ENCODE data around the gene REEP3.
"Not testable (repeated sequence)": the region's sequence is repeated elsewhere in the genome, so short reads cannot be mapped to it uniquely, and the experiment has no call there.

REEP3 gene

DNA sequence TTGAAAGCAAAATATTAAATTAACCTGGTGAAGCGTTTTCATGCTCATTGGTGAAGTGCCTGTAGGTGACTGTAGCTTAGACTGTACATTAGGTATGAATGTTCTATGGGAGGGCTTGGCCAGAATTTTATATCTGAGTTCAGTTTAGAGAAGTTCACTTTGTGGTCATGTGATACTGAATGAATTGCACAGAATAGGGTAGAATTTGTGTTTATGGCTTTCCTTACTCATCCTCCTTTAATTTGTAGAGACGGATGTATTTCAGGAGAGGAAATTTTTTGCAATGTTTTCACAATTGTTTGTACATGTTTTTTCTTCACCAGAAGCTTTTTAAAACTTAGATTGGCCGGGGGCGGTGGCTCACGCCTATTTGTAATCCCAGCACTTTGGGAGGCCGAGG lies 32.3 kb downstream of the REEP3 start:
- no peak for DNase-seq

DNA sequence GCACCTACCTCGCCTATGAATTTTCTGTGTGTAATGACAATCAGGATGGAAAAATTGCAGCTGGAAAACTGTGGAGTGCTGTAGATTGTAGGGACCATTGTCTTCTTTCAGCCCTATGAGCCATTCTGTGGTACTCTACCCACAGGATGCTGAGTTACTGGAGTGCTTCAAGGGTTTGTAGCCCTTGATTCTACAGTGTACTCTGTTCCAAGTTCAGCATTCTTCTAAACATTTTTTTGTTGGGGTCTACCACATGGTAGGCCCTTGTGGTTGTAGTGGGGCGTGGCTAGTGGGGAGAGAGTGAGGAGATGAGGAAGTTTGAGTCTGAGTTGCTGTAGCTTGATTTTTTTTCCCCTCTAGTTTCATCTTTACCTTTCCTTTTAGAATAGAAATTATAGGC lies 33.5 kb downstream of the REEP3 start:
- peak; percentile 38 for DNase-seq

DNA sequence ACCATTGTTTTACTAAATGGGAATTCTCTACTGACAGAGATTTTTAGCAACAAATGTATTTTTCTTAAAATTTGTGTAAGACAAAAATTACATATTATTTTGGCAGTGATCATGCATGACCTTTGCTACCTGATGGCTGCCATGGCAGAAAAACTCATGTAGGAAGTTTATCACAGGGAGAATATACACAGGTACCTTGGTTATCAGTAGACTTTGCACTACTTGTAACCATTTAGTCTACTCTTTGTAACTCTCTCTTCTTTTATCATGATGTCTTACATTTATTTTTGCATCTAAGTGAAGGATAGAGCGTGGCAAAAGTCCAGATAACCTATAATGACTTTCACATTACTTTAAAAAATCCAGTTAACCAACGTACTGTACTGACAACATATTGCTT lies 34.1 kb downstream of the REEP3 start:
- no peak for DNase-seq

DNA sequence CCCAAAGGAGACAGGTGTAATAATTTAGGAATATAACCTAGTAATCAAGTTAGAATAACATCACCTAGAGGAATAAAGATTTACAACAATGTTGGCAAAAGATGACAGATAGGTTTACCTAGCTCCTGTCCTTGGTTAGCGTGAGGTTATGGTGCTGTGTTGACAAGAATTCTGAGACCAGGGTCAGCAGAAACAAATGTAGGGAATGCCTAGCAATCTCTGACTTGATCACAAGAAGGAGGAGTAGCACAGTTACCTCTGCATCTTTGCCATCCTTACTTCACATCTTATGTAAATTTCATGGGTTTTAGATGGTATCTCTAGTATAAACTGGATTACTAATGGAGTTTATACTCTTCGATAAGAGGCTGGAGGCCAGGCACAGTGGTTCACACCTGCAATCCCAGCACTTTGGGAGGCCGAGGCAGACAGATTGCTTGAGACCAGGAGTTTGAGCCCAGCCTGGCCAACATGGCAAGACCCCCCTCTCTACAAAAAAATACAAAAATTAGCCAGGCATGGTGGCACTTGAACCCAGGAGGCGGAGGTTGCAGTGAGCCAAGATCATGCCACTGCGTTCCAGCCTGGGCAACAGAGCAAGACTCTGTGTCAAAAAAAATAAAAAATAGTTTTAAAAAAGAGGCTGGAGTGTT lies 37.1 kb downstream of the REEP3 start:
- no peak for DNase-seq

DNA sequence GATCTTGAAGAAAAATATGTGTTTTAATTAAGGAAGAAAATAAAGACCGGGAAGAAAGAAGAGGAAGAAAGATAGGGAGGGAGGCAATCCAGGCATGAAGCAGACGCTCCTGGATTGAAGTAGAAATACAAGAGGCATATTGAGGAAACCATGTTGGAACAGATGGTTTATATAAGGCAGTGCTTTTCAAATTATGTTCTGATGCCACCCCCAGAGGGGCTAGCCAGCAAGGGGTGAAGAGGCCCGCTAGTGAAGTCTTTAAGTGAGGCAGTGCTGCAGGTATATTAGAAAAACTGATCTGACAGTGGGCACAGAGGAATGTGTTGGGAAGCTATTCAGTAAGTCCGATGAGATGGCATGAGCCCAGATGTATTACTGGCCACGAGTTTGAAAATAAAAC lies 40.1 kb downstream of the REEP3 start:
- no peak for DNase-seq

DNA sequence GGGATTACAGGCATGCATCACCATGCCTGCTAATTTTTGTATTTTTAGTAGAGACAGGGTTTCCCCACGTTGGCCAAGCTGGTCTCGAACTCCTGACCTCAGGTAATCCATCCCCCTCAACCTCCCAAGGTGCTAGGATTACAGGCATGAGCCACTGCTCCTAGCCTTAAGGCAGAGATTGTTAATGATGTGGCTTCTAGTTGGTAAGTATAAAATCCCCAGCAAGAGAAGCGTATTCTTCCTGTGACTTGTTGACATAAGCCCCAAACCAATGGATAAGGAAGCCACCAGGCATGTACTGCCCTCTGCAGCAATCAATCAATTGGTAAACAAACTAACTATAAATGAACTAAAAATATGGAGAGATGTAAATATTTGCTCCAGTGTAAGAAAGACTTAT lies 41.2 kb downstream of the REEP3 start:
- DNase-seq, result no peak

DNA sequence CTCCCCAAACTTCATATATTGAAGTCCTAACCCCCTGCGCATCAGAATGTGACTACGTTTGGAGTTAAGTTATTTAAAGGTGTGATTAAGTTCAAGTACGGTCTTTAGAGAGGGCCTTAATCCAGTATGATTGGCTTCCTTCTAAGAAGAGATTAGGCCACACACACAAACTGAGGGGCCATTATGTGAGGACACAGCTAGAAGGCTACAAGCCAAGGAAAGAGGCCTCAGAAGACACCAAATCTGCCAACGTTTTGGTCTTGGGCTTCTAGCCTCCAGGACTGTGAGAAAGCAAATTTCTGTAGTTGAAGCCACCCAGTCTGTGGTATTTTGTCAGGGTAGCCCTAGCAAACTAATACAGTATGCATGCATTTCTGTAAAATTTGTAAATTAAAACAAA lies 41.7 kb downstream of the REEP3 start:
- DNase-seq, result no peak

DNA sequence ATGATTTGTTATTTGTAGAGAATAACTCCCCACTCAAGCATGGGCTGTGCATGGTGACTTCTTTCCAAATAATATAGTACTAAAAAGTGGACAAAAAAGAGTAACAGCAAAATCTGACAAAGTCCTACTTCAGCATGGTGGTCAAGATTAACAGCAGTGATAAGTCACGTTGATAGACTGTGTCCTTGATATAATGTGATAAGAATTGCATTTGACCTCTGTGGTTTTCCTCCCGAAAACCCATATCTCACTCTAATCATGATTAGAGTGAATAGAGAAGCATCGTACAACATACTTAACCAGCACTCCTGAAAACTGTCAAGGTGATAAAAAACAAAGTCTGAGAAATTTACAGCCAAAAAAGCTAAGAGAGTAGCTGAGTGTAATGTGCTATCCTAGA lies 42.4 kb downstream of the REEP3 start:
- no peak for DNase-seq

DNA sequence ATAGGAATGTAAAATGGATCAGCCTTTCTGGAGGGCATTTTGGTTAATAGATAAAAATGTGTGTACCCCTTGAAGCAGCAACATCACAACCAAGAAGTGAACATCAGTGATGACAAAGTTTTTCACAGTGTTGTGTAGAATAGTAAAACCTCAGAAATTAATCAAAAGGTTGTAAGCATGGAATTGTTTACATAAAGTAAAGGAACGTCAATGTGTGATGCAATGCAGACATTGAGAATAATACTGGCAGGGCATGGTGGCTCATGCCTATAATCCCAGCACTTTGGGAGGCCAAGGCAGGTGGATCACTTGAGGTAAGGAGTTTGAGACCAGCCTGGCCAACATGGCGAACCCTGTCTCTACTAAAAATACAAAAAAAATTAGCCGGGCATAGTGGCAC lies 43.5 kb downstream of the REEP3 start:
- DNase-seq, result not testable (repeated sequence)

DNA sequence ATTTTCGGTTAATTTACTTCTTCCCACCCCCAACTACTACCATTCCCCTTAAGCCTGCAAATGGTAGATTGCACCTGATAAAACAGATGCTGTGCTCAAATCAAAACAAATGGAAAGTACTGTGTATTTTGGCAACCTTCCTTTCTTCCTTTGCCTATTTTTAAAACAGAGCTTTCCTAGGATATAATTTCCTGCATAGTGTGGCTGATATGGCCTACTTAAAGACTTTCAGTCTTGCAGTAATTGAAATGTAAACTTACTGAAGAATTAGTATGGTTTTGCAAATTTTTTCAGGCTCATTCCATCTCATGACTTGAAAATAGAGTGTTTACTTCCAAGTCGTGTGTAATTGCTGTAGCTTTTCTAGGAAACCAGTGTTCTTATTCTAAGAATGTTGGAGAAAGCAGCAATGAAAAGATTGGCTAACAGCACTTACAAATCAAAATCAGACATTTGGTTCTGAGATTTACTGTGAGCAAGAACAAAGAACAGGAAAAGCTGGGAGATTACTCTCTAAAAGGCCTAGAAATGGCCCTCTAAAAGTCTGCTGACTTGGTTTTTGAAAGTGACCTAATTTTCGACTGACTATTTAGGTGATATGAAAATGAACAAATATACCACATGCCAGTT lies 52.0 kb downstream of the REEP3 start:
- DNase-seq, result no peak

DNA sequence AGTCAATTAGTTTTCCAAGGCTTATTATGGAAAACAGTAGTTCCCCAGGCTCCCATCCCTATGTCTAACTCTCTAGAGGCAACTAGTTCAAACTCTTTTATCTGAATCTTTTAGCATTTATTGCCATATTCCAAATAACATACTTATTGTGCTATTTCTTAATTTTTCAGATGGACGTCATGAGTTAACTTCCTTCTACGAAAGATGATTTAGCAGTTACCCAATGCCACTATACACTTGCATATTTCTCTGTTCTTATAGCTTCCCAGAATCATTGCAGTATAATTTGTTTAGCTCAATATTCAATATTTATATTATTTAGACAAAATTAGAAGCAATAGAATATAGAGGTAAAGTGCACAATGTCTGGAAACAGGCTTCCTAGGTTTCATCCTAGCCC lies 52.8 kb downstream of the REEP3 start:
- no peak for DNase-seq

DNA sequence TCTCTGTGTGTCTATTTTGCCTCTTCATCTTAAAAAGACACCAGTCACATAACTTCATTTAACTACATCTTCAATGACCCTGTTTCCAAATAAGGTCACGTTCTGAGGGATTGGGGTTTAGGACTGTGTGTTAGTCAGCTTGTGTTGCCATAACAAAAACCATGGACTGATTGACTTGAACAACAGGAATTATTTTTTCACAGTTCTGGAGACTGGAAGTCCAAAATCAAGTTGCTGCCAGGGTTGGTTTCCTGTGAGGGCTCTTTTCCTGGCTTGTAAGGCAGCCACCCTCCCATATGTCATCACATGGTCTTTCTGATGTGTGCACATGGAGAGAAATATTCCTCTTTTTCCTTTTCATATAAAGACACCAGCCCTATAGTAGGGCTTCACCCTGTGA lies 55.3 kb downstream of the REEP3 start:
- no peak for DNase-seq

DNA sequence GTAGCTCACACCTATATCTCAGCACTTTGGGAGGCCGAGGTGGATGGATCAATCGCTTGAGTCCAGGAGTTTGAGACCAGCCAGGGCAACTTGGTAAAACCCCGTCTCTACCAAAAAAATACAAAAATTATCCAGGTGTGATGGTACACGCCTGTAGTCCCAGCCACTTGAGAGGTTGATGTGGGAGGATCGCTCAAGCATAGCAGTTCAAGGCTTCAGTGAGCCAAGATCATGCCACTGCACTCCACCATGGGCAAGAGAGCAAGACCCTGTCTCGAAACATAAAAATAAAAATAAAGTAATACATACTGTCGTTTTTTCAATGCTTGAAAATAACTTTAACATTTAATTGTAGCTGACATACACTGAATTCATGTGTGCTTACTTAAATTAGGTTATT lies 57.3 kb downstream of the REEP3 start:
- DNase-seq, result no peak

DNA sequence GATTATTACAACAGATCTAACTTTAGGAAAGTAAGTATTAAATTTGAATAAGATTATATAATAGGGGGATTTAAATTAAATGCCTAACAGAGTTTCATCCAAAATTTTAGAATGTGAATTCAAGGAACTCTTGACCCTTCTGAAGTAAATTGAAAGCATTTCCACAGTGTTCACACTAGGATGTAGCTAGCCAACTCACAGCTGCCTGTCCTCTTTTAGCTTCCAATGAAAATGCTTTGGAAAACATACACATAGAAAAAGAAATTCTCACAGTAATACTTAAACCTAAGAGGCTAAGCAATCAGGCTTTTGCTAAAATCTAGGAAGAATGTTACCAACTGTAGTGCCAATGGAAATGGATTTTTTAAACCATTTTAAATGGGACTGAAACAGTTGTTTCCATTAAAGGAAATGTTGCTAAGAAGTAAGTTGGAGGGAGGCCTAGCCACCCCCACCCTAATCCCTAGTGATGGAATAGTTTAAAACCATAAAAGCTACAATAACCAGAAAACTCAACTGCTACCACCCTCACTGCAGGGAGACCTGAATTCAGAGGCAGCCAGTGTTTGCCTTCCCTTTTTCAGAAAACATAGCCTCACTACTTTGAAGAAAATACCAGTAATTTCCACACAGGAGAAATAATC lies 58.3 kb downstream of the REEP3 start:
- DNase-seq, result no peak

DNA sequence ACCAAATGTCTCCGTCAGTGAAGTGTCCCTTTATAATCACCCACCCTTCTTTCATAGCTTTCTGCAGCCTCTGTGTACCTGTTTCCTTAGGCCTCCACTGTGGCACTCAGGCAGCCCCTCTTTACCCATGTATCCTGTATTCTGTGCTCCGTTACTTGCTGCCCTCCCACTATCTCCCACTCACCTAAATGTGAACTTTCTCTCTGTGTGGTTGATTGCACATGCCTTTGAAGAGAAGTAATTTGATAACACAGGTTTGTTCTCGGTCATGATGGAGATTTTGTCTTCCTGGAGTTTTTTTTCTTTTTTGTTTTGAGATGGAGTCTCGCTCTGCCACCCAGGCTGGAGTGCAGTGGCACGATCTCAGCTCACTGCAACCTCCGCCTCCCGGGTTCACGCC lies 61.5 kb downstream of the REEP3 start:
- DNase-seq, result no peak

DNA sequence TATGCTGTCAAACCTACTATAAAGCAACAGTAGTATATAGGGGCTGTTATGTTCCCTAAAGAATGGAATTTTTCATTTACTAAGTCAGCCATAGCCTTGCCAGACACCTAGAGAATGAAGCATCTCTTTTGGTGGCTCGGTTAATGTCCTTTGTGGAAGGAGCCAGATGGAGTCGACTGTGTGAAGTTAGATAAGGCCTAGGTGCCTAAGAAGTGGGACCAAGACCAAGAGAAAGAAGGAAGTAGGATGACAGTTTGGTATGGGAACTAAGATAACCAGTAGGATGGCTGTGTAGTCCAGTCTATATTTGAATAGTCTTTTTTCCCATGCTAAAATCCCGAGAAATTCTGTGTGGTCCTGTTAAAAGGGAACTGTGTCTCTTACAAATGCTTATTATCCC lies 62.2 kb downstream of the REEP3 start:
- DNase-seq, result no peak

DNA sequence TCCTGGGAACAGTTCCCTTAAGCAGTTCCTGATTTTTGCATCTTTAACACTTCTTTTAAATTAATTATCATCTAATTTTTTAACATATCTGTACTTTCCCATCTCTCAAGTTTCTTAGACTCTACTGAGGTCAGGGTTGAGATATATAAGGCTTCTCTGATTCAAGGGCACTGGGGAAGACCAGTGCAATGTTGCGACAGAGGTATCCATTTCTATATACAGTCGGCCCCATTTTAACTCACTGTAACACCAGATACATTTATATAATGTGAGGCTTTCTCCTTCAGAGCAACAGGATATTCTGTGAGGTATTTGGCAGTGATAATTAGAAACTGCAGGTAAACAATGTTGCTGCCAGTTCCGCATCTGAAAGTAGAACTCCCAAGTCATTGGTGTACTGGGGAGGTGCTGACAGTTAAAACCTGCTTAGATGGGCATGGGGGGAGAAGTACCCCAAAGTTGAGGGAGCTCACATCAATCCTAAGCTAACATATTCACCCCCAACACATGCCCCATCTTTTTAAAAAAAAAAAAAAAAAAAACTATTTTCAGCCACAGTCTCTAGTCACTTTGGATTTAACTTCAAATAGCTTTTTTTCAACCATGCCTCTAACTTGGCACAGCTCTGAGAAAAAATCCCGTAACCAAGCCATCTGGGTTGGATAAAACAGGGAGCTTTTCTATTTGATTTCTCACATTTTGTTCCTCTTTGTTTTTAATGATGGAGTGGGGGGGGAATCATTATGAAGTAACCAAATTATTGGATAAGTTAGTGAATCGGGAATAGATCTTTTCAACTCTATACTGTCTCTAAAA lies 62.9 kb downstream of the REEP3 start:
- no peak for DNase-seq

DNA sequence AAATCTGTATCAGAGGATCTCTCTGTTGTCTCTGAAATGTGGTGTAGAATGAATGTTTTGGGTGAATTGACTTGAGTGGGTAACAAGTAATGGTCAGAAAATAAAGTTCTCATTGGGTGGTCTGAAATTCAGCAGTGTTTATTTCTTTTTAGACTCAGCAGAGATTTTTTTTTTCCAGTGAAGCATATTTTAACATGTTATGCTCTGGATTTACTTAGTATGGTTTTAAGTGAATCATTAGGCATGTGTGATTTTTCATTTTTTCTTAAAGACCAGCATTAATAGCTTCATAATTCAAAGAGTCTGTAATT lies 63.5 kb downstream of the REEP3 start:
- DNase-seq, result no peak

DNA sequence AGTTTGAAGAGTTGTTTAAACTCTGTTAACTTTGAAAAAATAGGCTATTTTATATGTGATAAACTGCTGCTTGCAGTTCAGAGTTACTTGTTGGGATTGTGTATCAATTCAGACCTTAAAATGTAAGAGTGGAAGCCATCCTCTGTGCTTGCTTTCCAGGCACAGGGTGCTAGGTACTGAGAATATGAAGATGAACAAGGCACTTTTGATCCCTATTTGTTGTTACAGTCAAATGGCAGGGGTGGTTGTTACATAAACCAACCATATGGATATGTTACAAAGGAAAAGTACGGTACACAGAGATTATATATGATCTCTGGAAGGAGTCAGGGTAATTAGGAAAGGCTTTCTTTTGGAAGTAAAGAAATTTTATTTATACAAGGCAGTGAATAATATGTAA lies 63.8 kb downstream of the REEP3 start:
- no peak for DNase-seq

DNA sequence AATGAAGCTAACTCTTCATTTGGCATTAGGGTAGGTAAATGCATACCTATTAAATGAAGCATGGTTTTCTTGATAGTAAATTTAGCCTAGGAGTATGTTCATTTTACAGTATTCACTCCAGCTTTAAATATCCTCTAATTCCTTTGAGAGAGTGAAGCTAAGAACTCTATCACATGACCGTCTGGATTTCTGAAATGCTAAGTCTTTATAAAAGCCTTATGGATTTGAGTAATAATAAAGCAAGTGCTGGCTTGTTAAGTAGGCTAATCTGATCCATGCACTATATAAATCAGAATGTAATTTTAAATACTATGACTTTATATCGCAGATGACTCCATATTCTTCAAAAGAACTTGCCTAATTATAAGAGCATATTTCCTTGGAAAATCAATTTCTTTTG lies 64.8 kb downstream of the REEP3 start:
- DNase-seq, result no peak

DNA sequence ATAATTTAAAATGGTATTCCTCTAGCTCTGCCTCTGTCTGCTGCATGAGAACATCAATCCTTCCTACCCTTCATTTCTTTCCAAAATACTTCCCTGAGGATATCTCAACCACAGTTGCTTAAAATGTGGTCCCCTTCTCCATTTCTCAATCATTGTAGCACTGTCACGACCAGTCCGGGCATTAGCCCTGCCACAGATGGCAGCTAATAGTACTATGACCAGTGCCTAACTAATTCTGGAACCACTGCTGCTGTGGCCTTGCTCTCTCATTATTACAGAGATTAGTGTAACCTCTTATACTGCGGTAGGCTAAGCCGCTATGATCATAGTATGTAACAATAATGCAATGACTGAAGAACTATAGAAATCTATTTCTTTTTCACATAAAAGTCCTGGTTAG lies 66.0 kb downstream of the REEP3 start:
- DNase-seq, result no peak

DNA sequence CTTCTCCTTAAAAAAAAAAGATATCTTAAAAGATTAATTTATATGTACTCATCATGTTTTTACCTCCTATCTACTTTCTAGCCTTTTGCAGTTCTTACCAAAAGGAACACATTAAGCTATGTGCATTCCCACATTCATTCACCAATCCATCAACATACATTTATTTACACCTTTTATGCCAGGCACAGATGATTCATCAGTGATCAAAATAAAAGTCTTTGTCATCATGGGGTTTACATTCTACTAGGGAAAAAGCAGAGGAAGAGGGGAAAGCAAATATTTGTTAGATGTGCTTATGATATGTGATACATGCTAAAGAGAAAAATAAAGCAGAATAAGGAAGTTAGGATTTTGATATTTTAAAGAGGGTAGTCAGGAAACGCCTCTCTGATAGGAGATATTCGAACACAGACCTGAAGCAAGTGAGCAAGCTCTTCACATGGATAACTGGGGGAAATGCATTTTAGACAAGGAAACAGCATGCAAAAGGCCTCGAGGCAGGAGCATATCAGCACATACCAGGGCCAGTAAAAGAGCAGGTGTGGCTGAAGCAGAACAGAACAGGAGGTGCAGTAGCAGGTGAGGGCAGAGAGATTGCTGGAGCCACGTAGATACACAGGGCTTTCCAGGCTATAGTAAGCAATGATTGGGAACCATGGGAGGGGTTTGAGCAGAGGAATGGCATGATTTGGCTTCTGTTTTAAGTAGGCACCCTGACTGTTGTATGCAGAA lies 67.4 kb downstream of the REEP3 start:
- DNase-seq, result no peak
